ENCODE data around the gene FAM174B.

The FAM174B gene

GRCh38 chr15:92599394-92599970 is 56.1 kb downstream of the FAM174B start:
- TF ChIP-seq CTCF (IDR thresholded peaks at IDR 0.05; ENCODE audit: low read depth, low read length), result no peak
- H3K4me3 ChIP-seq (ENCODE audit: low read depth, low read length), result no peak overlapping the region

- TF ChIP-seq CTCF (IDR thresholded peaks at IDR 0.05; ENCODE audit: low read depth, low read length), result no peak
- H3K4me3 ChIP-seq (ENCODE audit: low read depth, low read length), result no peak overlapping the region
Measured at GRCh38 chr15:92597548-92597947, 58.0 kb downstream of the FAM174B start.

- no peak overlapping the region for H3K4me3 ChIP-seq (ENCODE audit: low read depth, low read length)
- TF ChIP-seq CTCF (IDR thresholded peaks at IDR 0.05; ENCODE audit: low read depth, low read length), result no peak
Measured at GRCh38 chr15:92596623-92597022, 59.0 kb downstream of the FAM174B start.

- TF ChIP-seq CTCF (IDR thresholded peaks at IDR 0.05; ENCODE audit: low read depth, low read length), result no peak
- H3K4me3 ChIP-seq (ENCODE audit: low read depth, low read length), result no peak overlapping the region
Measured at GRCh38 chr15:92595506-92596381, 59.8 kb downstream of the FAM174B start.

GRCh38 chr15:92591275-92591674 is 64.3 kb downstream of the FAM174B start:
- TF ChIP-seq CTCF (IDR thresholded peaks at IDR 0.05; ENCODE audit: low read depth, low read length), result no peak
- no peak overlapping the region for H3K4me3 ChIP-seq (ENCODE audit: low read depth, low read length)

- no peak for TF ChIP-seq CTCF (IDR thresholded peaks at IDR 0.05; ENCODE audit: low read depth, low read length)
- no peak overlapping the region for H3K4me3 ChIP-seq (ENCODE audit: low read depth, low read length)
Measured at GRCh38 chr15:92586966-92587365, 68.6 kb downstream of the FAM174B start.

- H3K4me3 ChIP-seq (ENCODE audit: low read depth, low read length), result no peak overlapping the region
- TF ChIP-seq CTCF (IDR thresholded peaks at IDR 0.05; ENCODE audit: low read depth, low read length), result no peak
Measured at GRCh38 chr15:92586383-92586942, 69.1 kb downstream of the FAM174B start.
